ENCODE results near the gene HOXD3. TPM values are rescaled to one million over a fixed set of nuclear protein-coding genes. Genes with fewer than 3 reads are reported as not detected.

Gene HOXD3
- polyA plus RNA-seq, 2 of the 4 experiments (the other 2 are of a cell fraction) = 0.18 to 0.27 TPM

GRCh38 chr2:176189681-176190641 is 32.9 kb downstream of the HOXD3 start:
- Histone ChIP-seq H3K4me2 (no peak overlapping the region), H3K4me3 (no peak overlapping the region), H3K27ac (no peak overlapping the region), H3K9me3 (no peaks in the 10 kb centered on the region), H3K4me1 (0 out of 3 replicates have a peak, but pooled peaks cover 5% of the 10 kb centered on the region)
- POLR2A ChIA-PET = no interaction called here
- ATAC-seq (no peak), DNase-seq (ENCODE audit: low read depth in 1 of 2, low spot score in 1 of 2) (no peak), FAIRE-seq (no peak)
- TF ChIP-seq USF2 (IDR thresholded peaks at IDR 0.05) (no peak), EP300 (IDR thresholded peaks at IDR 0.05) (no peak), RAD21 (conservative IDR thresholded peaks at IDR 0.05 in 1 of 2, IDR thresholded peaks at IDR 0.05 in 1 of 2) (no peak), ESRRA (IDR thresholded peaks at IDR 0.05; ENCODE audit: borderline replicate concordance, low read length) (no peak)
- CTCF ChIA-PET = interaction anchor here (0.6 to 1.5 kb wide), 4 partner anchors 9 to 958 kb away, joined by 3 to 5 read pairs (median 3); no protein-coding TSS in a partner anchor
- WGBS (ENCODE audit: missing lambda C conversion rate) = 88% methylated on average over 28 of the region's 28 CpGs

- no peak for FAIRE-seq
- POLR2A ChIA-PET = no interaction called here
- WGBS (ENCODE audit: missing lambda C conversion rate) = 6% methylated on average over 1 of the region's 1 CpG
These were observed 35.2 kb downstream of the HOXD3 start for GRCh38 chr2:176192351-176192750.

GRCh38 chr2:176193048-176193447 is 35.9 kb downstream of the HOXD3 start:
- ATAC-seq (no peak), FAIRE-seq (no peak), DNase-seq (ENCODE audit: low read depth in 1 of 2, low spot score in 1 of 2) (no peak)
- Histone ChIP-seq H3K9me3 (no peaks in the 10 kb centered on the region), H3K4me1 (no peaks in the 10 kb centered on the region), H3K27ac (no peak overlapping the region), H3K4me3 (no peak overlapping the region), H3K4me2 (no peak overlapping the region)
- ChIA-PET CTCF (no interaction called here), POLR2A (no interaction called here)
- WGBS (ENCODE audit: missing lambda C conversion rate) = 3% methylated on average over 1 of the region's 1 CpG
- no peak for TF ChIP-seq TFCP2L1 (CRISPR knock-in tag; IDR thresholded peaks at IDR 0.05)
- TF ChIP-seq HMGXB4 (CRISPR knock-in tag; IDR thresholded peaks at IDR 0.05; ENCODE audit: borderline replicate concordance) = no peak
- TF ChIP-seq CBX8 (IDR thresholded peaks at IDR 0.05) = no peak
- TF ChIP-seq RARB (CRISPR knock-in tag; IDR thresholded peaks at IDR 0.05) = no peak
- no peak for TF ChIP-seq RFX5 (IDR thresholded peaks at IDR 0.05)
- no peak for TF ChIP-seq BHLHE40 (IDR thresholded peaks at IDR 0.05; ENCODE audit: low read depth, low read length)
- TF ChIP-seq ZSCAN20 (CRISPR knock-in tag; IDR thresholded peaks at IDR 0.05) = no peak
- no peak for TF ChIP-seq HEYL (CRISPR knock-in tag; IDR thresholded peaks at IDR 0.05)
- TF ChIP-seq NR3C1 (IDR thresholded peaks at IDR 0.05) = no peak
- no peak for TF ChIP-seq HES2 (IDR thresholded peaks at IDR 0.05)
- TF ChIP-seq ZFP36 (IDR thresholded peaks at IDR 0.05; ENCODE audit: borderline replicate concordance, partially characterized antibody) = no peak
- no peak for TF ChIP-seq POLR2AphosphoS2 (conservative IDR thresholded peaks at IDR 0.05; ENCODE audit: low read length)
- TF ChIP-seq NFE2L2 (conservative IDR thresholded peaks at IDR 0.05; ENCODE audit: low read length) = no peak
- TF ChIP-seq HDAC2 (IDR thresholded peaks at IDR 0.05) = no peak

More at GRCh38 chr2:176192351-176192750, 35.2 kb downstream of the HOXD3 start:
- TF ChIP-seq MAZ (IDR thresholded peaks at IDR 0.05; ENCODE audit: borderline replicate concordance, low read depth, low read length) (no peak), POLR2A (IDR thresholded peaks at IDR 0.05; ENCODE audit: low read length) (no peak), CTCF (IDR thresholded peaks at IDR 0.05) (no peak), HEYL (CRISPR knock-in tag; IDR thresholded peaks at IDR 0.05) (no peak), USF2 (IDR thresholded peaks at IDR 0.05) (no peak), RFX5 (IDR thresholded peaks at IDR 0.05) (no peak), SREBF2 (IDR thresholded peaks at IDR 0.05) (no peak), TFCP2L1 (CRISPR knock-in tag; IDR thresholded peaks at IDR 0.05) (no peak), CHD4 (IDR thresholded peaks at IDR 0.05; ENCODE audit: borderline replicate concordance) (no peak), FOSL2 (IDR thresholded peaks at IDR 0.05) (no peak), FOSL2 (CRISPR knock-in tag; IDR thresholded peaks at IDR 0.05) (no peak), CBX2 (IDR thresholded peaks at IDR 0.05; ENCODE audit: borderline replicate concordance, low read depth) (no peak), CBX8 (IDR thresholded peaks at IDR 0.05) (no peak), MAFK (IDR thresholded peaks at IDR 0.05; ENCODE audit: partially characterized antibody) (no peak), JUNB (IDR thresholded peaks at IDR 0.05) (no peak), BHLHE40 (IDR thresholded peaks at IDR 0.05; ENCODE audit: low read depth, low read length) (no peak), ZSCAN20 (CRISPR knock-in tag; IDR thresholded peaks at IDR 0.05) (no peak)
- Histone ChIP-seq H3K4me3 (no peak overlapping the region), H3K4me1 (0 out of 3 replicates have a peak, but pooled peaks cover 4% of the 10 kb centered on the region), H3K4me2 (no peak overlapping the region), H3K27ac (no peak overlapping the region), H3K9me3 (no peaks in the 10 kb centered on the region)
- no peak for ATAC-seq
- CTCF ChIA-PET = no interaction called here
- DNase-seq (ENCODE audit: low read depth in 1 of 2, low spot score in 1 of 2) = no peak

Data from A549 (cell line).